ENCODE data around the gene TMEM19. TPM values are rescaled to one million over a fixed set of nuclear protein-coding genes. Genes with fewer than 3 reads are reported as not detected.

Gene TMEM19
- total and polyA plus RNA-seq, 11 donors, result 8.8 to 39.5 (median 28.4) TPM

Other genes starting within 250 kb of the TMEM19 start
- gene LGR5, start 246.3 kb upstream of the TMEM19 start, total RNA-seq, result under 1 TPM in 3 of 9 donors, not detected in 6; 0.12 to 0.20 (median 0.15) TPM
- under 1 TPM in 1 of 2 donors, not detected in 1; 0.03 TPM for gene LGR5, start 246.3 kb upstream of the TMEM19 start, polyA plus RNA-seq
- gene ZFC3H1, start 22.2 kb upstream of the TMEM19 start, total RNA-seq, result 10 to 100 TPM; 15.6 to 27.3 (median 18.2) TPM
- gene ZFC3H1, start 22.2 kb upstream of the TMEM19 start, polyA plus RNA-seq, result 10 to 100 TPM in 1 of 2 donors, 1 to 10 TPM in 1; 9.8 to 11.2 TPM
- 10 to 100 TPM in 1 of 9 donors, 1 to 10 TPM in 8; 2.2 to 13.1 (median 4.9) TPM for gene THAP2, start 21.8 kb upstream of the TMEM19 start, total RNA-seq
- gene THAP2, start 21.8 kb upstream of the TMEM19 start, polyA plus RNA-seq, result 1 to 10 TPM; 3.2 to 3.7 TPM
- 100 to 1,000 TPM in 7 of 9 donors, 10 to 100 TPM in 2; 42.4 to 236 (median 198) TPM for gene RAB21, start 68.8 kb downstream of the TMEM19 start, total RNA-seq
- 10 to 100 TPM; 25.3 to 81.8 TPM for gene RAB21, start 68.8 kb downstream of the TMEM19 start, polyA plus RNA-seq
- gene TBC1D15, start 153.7 kb downstream of the TMEM19 start, total RNA-seq, result 10 to 100 TPM; 10.5 to 36.2 (median 24.9) TPM
- gene TBC1D15, start 153.7 kb downstream of the TMEM19 start, polyA plus RNA-seq, result 10 to 100 TPM; 12.1 to 15.0 TPM